NB4 (cell line): ENCODE measurements around the gene RIMBP3C.
"Not testable (repeated sequence)": the region's sequence is repeated elsewhere in the genome, so short reads cannot be mapped to it uniquely, and the experiment has no call there.

Experiments
- DNase-seq: peaks from one replicate; pipeline ENCODE4 v3.0.0; 2010; ENCODE audit warnings: low read depth
- H3K4me3 ChIP-seq: one replicate; pipeline ENCODE4 v1.5.1; 2011; ENCODE audit warnings: mild to moderate bottlenecking, low read depth, low read length, moderate library complexity
- CTCF ChIP-seq: IDR thresholded peaks from one replicate; pipeline ENCODE4 v1.5.1; 2012; ENCODE audit warnings: low read depth, low read length
- MAX ChIP-seq: IDR thresholded peaks from 2 replicates; pipeline ENCODE4 v1.6.1; 2011; ENCODE audit warnings: low read depth, low read length
- MYC ChIP-seq: IDR thresholded peaks from 2 replicates; pipeline ENCODE4 v1.6.1; 2011; ENCODE audit warnings: low read depth, low read length
- POLR2A ChIP-seq: IDR thresholded peaks from 2 replicates; pipeline ENCODE4 v1.6.1; 2011; ENCODE audit warnings: mild to moderate bottlenecking; ENCODE audit not compliant: insufficient read length; ENCODE audit errors: extremely low read depth

Gene RIMBP3C

GRCh38 chr22:21573750-21574494, 22.7 kb upstream of the RIMBP3C start:
- TF ChIP-seq MAX = no peak
- TF ChIP-seq MYC = no peak
- no peak for TF ChIP-seq CTCF
- TF ChIP-seq POLR2A = no peak
- no peak for DNase-seq
- no peak overlapping the region for H3K4me3 ChIP-seq

GRCh38 chr22:21573293-21573734, 22.1 kb upstream of the RIMBP3C start:
- DNase-seq = no peak
- H3K4me3 ChIP-seq = no peak overlapping the region
- TF ChIP-seq MAX (no peak), POLR2A (no peak), CTCF (no peak), MYC (no peak)

GRCh38 chr22:21571679-21572078, 20.4 kb upstream of the RIMBP3C start:
- no peak overlapping the region for H3K4me3 ChIP-seq
- TF ChIP-seq MAX (no peak), CTCF (no peak), POLR2A (no peak), MYC (no peak)
- DNase-seq = no peak

- no peak for TF ChIP-seq MYC
- TF ChIP-seq MAX = no peak
- no peak for TF ChIP-seq CTCF
- no peak for TF ChIP-seq POLR2A
- DNase-seq = no peak
- H3K4me3 ChIP-seq = peak overlapping the region; percentile 91
These were observed 19.1 kb upstream of the RIMBP3C start for GRCh38 chr22:21570398-21570797.

GRCh38 chr22:21569459-21570170, 18.4 kb upstream of the RIMBP3C start:
- H3K4me3 ChIP-seq = peak overlapping the region; percentile 91
- DNase-seq = peak; percentile 62
- no peak for TF ChIP-seq POLR2A
- peak; percentile 19; the same call in 1 of the 2 replicates for TF ChIP-seq MAX

- not testable (repeated sequence) for DNase-seq
These were observed 17.8 kb upstream of the RIMBP3C start for GRCh38 chr22:21569076-21569427.

More at GRCh38 chr22:21569076-21569427, 17.8 kb upstream of the RIMBP3C start:
- H3K4me3 ChIP-seq = peak overlapping the region; percentile 91
